ENCODE results near the gene MAGI2. TPM values are rescaled to one million over a fixed set of nuclear protein-coding genes. Genes with fewer than 3 reads are reported as not detected.

MAGI2 gene
- polyA plus RNA-seq, 1 experiment, result 0.81 TPM

DNA sequence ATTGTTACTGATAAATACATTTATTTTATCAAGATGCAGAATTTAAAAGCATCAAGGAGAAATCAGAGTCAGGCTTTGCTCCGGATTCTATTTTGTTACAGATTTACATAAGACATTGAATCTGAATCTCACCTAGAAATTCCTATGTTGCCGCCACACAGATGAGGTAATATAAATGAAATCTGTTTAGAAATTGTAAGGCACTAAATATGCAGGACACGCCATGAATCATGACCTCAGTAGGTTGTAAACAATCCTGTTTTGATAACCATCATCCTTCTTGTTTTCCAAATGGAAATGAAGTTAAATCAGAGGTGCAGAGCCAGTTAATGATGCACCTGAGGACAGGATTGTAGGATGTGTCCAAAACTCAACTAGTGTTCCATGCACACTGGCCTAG is 778.0 kb downstream of the MAGI2 start:
- ChIA-PET POLR2A (no interaction called here), CTCF (no interaction called here)
- TF ChIP-seq, protein P1, sequence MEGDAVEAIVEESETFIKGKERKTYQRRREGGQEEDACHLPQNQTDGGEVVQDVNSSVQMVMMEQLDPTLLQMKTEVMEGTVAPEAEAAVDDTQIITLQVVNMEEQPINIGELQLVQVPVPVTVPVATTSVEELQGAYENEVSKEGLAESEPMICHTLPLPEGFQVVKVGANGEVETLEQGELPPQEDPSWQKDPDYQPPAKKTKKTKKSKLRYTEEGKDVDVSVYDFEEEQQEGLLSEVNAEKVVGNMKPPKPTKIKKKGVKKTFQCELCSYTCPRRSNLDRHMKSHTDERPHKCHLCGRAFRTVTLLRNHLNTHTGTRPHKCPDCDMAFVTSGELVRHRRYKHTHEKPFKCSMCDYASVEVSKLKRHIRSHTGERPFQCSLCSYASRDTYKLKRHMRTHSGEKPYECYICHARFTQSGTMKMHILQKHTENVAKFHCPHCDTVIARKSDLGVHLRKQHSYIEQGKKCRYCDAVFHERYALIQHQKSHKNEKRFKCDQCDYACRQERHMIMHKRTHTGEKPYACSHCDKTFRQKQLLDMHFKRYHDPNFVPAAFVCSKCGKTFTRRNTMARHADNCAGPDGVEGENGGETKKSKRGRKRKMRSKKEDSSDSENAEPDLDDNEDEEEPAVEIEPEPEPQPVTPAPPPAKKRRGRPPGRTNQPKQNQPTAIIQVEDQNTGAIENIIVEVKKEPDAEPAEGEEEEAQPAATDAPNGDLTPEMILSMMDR (IDR thresholded peaks at IDR 0.05; ENCODE audit: insufficient read depth, low read depth, low read length), result no peak
- Histone ChIP-seq H3K27me3 (ENCODE audit: control insufficient read depth, insufficient read depth, low read length) (no peaks in the 10 kb centered on the region), H3K4me3 (ENCODE audit: low read depth, low read length) (no peak overlapping the region), H3K36me3 (ENCODE audit: control insufficient read depth, insufficient read depth, low read length) (no peaks in the 10 kb centered on the region)
- no peak for DNase-seq (ENCODE audit: low read depth)

DNA sequence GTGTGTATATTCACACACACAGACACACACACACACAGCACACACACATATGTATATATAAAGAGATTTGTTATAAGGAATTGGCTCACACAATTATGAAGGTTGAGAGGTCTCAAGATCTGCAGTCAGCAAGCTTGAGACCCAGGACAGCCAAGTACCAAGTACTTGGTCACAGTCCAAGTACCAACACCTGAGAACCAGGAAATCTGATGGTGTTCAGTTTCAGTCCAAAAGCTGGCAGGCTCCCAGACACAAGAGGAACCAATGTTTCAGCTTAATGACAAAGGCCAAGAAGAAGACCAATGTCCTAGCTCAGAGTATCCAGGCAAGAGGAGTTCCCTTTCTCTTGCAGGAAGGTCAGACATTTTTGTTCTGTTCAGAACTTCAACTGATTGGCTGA is 780.2 kb downstream of the MAGI2 start:
- CTCF ChIA-PET, result no interaction called here
- TF ChIP-seq, protein P1 (IDR thresholded peaks at IDR 0.05; ENCODE audit: insufficient read depth, low read depth, low read length), result no peak
- no peaks in the 10 kb centered on the region for H3K36me3 ChIP-seq (ENCODE audit: control insufficient read depth, insufficient read depth, low read length)
- no peaks in the 10 kb centered on the region for H3K27me3 ChIP-seq (ENCODE audit: control insufficient read depth, insufficient read depth, low read length)
- DNase-seq (ENCODE audit: low read depth), result no peak
- H3K4me3 ChIP-seq (ENCODE audit: low read depth, low read length), result no peak overlapping the region
- POLR2A ChIA-PET, result no interaction called here

- Histone ChIP-seq H3K27me3 (ENCODE audit: control insufficient read depth, insufficient read depth, low read length) (no peaks in the 10 kb centered on the region), H3K36me3 (ENCODE audit: control insufficient read depth, insufficient read depth, low read length) (no peaks in the 10 kb centered on the region), H3K4me3 (ENCODE audit: low read depth, low read length) (no peak overlapping the region)
- CTCF ChIA-PET, result no interaction called here
- POLR2A ChIA-PET, result no interaction called here
- TF ChIP-seq, protein P1 (IDR thresholded peaks at IDR 0.05; ENCODE audit: insufficient read depth, low read depth, low read length), result no peak
- DNase-seq (ENCODE audit: low read depth), result no peak
Measured at GRCh38 chr7:78662939-78663338, 790.5 kb downstream of the MAGI2 start.

DNA sequence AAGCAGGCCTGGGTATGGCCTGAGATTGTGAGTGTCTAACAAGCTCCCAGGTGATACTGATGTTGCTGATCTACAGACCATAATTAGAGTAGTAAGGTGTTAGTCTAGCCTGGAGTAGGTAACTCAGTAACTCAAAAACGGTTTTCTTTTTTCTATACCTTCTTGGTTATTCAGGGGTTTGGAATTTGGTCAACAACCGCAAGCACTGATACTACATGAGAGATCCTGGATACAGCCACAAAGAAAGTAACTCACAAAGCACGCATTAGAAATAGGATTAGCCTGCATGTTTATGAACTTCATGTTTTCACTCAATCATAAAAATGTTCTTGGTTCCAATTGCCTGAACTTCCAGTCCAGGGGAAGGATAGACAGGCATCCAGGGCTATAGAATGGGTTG is 803.5 kb downstream of the MAGI2 start:
- ChIA-PET CTCF (no interaction called here), POLR2A (interaction anchor here (0.6 kb wide), 1 partner anchor 92 kb away, joined by 16 read pairs; no protein-coding TSS in a partner anchor)
- Histone ChIP-seq H3K27me3 (ENCODE audit: control insufficient read depth, insufficient read depth, low read length) (no peaks in the 10 kb centered on the region), H3K4me3 (ENCODE audit: low read depth, low read length) (no peak overlapping the region), H3K36me3 (ENCODE audit: control insufficient read depth, insufficient read depth, low read length) (no peaks in the 10 kb centered on the region)
- DNase-seq (ENCODE audit: low read depth), result no peak
- TF ChIP-seq, protein P1 (IDR thresholded peaks at IDR 0.05; ENCODE audit: insufficient read depth, low read depth, low read length), result no peak

GRCh38 chr7:78649236-78649635 is 804.2 kb downstream of the MAGI2 start:
- DNase-seq (ENCODE audit: low read depth), result no peak
- POLR2A ChIA-PET, result no interaction called here
- CTCF ChIA-PET, result no interaction called here
- H3K36me3 ChIP-seq (ENCODE audit: control insufficient read depth, insufficient read depth, low read length), result no peaks in the 10 kb centered on the region
- TF ChIP-seq, protein P1 (IDR thresholded peaks at IDR 0.05; ENCODE audit: insufficient read depth, low read depth, low read length), result no peak
- no peak overlapping the region for H3K4me3 ChIP-seq (ENCODE audit: low read depth, low read length)
- no peaks in the 10 kb centered on the region for H3K27me3 ChIP-seq (ENCODE audit: control insufficient read depth, insufficient read depth, low read length)

All from BJ (cell line).